Measurements from ENCODE around the gene PIGQ.

The PIGQ gene

GRCh38 chr16:524274-525040 lies 45.3 kb upstream of the PIGQ start:
- H3K27ac ChIP-seq: peak overlapping the region; percentile 96
- CTCF ChIA-PET: interaction anchor here (0.5 to 0.6 kb wide), 2 partner anchors 7 to 10 kb away, joined by 3 read pairs; no protein-coding TSS in a partner anchor
- TF ChIP-seq CTCF (conservative IDR thresholded peaks at IDR 0.05; ENCODE audit: low read depth): no peak
- POLR2A ChIA-PET (ENCODE audit: low non-redundant PET): no interaction called here
- no peak for DNase-seq (ENCODE audit: low spot score)

GRCh38 chr16:525123-525519 lies 44.6 kb upstream of the PIGQ start:
- TF ChIP-seq CTCF (conservative IDR thresholded peaks at IDR 0.05; ENCODE audit: low read depth): no peak
- H3K27ac ChIP-seq: peak overlapping the region; percentile 96
- DNase-seq (ENCODE audit: low spot score): no peak
- POLR2A ChIA-PET (ENCODE audit: low non-redundant PET): no interaction called here
- CTCF ChIA-PET: no interaction called here

- DNase-seq (ENCODE audit: low spot score): peak; percentile 75
- no peak for TF ChIP-seq CTCF (conservative IDR thresholded peaks at IDR 0.05; ENCODE audit: low read depth)
- H3K27ac ChIP-seq: peak overlapping the region; percentile 96
- CTCF ChIA-PET: interaction anchor here (1.0 kb wide), 2 partner anchors 12 to 67 kb away, joined by 3 read pairs; no protein-coding TSS in a partner anchor
- POLR2A ChIA-PET (ENCODE audit: low non-redundant PET): interaction anchor here (0.6 kb wide), 1 partner anchor 75 kb away, joined by 3 read pairs; no protein-coding TSS in a partner anchor
These were observed 44.1 kb upstream of the PIGQ start for GRCh38 chr16:525520-526180.

GRCh38 chr16:526181-527014 lies 43.4 kb upstream of the PIGQ start:
- no peak for DNase-seq (ENCODE audit: low spot score)
- no peak for TF ChIP-seq CTCF (conservative IDR thresholded peaks at IDR 0.05; ENCODE audit: low read depth)
- ChIA-PET POLR2A (ENCODE audit: low non-redundant PET) (interaction anchor here (0.6 to 0.7 kb wide), 5 partner anchors 10 to 123 kb away, joined by 3 to 4 read pairs (median 3); partner anchors contain the start of gene WDR90), CTCF (interaction anchor here (0.5 to 1.0 kb wide), 3 partner anchors 11 to 83 kb away, joined by 3 read pairs; no protein-coding TSS in a partner anchor)
- peak overlapping the region; percentile 96 for H3K27ac ChIP-seq

- no peak for TF ChIP-seq CTCF (conservative IDR thresholded peaks at IDR 0.05; ENCODE audit: low read depth)
These were observed 42.5 kb upstream of the PIGQ start, which contains the start of gene CAPN15 for GRCh38 chr16:527015-527903. TSS of gene CAPN15 (plus strand) at chr16:527712. CDS start at chr16:546839, 19,127 bp downstream.

More at GRCh38 chr16:527015-527903, 42.5 kb upstream of the PIGQ start, which contains the start of gene CAPN15:
- DNase-seq (ENCODE audit: low spot score): peak; percentile 69
- peak within 1 kb of the TSS; percentile 96 for H3K27ac ChIP-seq
- ChIA-PET POLR2A (ENCODE audit: low non-redundant PET) (interaction anchor here (0.6 to 1.0 kb wide), 5 partner anchors 9 to 122 kb away, joined by 3 to 4 read pairs (median 3); partner anchors contain the start of gene WDR90), CTCF (interaction anchor here (0.5 kb wide), 1 partner anchor 40 kb away, joined by 3 read pairs; no protein-coding TSS in a partner anchor)

Measured in RWPE1 (cell line).